Adipose tissue (tissue), 3 donors: ENCODE data around the gene LRTM2. TPM values are rescaled to one million over a fixed set of nuclear protein-coding genes. Genes with fewer than 3 reads are reported as not detected.
A peak's percentile ranks its signal among the peaks of the same experiment; 100 is the strongest.

ENCODE experiments used
- H3K27ac ChIP-seq: one replicate; pipeline ENCODE4 v1.5.1; 2013; ENCODE audit warnings: low read depth, low read length
- WGBS, 3 donors: extraction: QIAGEN DNeasy Blood & Tissue Kit; methylation state at CpG; one replicate each; pipeline ENCODE4 v1.1.7; 2013; 5-methylcytosine and 5-hydroxymethylcytosine counted together
- polyA plus RNA-seq, 3 donors: library from polyadenylated mRNA; stranded (reverse); fragments of 200-250 nt; gene quantifications; one replicate each; pipeline ENCODE4 v1.2.3, GENCODE V29; 2013
- donor health status: healthy with polysubstance abuse.
- donor health status: Bipolar disorder and iron deficiency.
- donor health status: healthy.

The LRTM2 gene
- not detected for polyA plus RNA-seq

DNA sequence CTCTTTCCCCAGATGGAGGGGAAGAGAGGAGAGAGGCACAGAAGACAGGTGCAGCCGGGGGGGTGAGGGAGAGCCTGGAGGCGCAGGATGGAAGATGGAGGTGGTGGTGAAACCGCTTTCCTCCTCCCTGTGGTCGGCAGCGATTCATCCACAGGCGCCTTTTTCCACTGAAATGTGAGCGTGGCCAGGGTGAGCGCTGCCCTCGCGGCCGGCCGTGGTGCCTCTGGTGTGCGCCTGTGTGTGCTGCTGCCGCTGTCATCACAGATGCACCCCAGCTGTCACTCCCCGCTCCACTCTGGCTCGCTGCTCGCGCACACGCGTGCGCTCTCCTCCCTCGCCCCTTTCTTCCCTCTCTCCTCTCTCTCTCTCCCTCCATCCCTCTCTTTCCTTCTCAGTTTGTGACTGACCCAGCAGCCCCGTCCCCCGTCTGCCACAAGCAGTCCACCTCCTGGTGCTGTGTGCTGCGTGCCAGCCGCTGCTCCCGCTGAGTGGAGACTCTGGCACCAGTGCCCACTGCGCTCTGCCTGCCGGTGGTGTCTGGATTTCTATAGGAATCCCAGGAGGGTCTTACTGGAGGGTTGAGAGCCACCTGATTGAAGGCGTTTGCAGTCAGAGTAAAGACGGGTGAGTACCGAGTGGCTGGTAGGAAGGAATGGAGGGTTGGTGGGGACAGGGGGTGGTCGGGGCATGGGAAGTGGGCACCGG is at the start of gene LRTM2:
LRTM2 (plus strand) TSS at position 375 of the 705 bp plus-strand sequence. CDS start 7,584 bp downstream, outside the sequence.
- 11 to 17% (median 15%) methylated on average over 29 to 34 of the region's 34 CpGs for WGBS, 3 donors
- no peak within 1 kb of the TSS for H3K27ac ChIP-seq

DNA sequence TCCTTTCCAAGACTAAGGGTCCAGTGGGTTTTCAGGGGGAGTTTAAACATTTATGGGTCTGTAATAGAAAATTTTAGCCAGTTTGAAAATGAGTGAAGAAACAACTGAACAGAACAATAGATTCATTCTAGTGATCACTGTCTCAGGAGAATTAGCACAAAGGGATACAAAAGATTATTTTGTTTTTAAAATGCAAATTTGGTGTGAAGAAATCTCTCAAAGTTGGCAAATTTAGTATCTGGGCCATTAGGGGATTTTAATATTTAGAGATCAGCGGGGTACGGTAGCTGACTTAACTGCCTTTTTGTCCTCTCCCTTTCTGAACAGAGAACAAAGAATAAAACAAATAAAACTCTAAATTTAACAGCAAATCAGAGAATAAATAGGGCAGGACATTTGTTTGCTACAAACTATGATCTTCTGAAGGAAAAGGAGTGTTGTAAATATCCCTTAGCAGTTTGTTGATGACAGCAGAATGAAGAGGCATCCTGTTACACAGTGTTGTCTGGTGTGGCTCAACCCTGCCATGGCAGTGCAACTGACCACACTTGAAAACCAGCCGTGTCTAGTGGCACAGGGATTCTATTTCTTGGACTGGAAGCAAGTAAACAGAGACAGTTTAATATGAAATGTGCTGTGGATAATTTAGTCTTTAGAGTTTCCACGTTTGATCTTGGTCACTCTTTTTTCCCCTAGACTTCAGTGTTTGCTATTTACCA is 46.3 kb upstream of the LRTM2 start:
- no peak overlapping the region for H3K27ac ChIP-seq
- 58 to 75% (median 74%) methylated on average over 4 of the region's 4 CpGs for WGBS, 3 donors

DNA sequence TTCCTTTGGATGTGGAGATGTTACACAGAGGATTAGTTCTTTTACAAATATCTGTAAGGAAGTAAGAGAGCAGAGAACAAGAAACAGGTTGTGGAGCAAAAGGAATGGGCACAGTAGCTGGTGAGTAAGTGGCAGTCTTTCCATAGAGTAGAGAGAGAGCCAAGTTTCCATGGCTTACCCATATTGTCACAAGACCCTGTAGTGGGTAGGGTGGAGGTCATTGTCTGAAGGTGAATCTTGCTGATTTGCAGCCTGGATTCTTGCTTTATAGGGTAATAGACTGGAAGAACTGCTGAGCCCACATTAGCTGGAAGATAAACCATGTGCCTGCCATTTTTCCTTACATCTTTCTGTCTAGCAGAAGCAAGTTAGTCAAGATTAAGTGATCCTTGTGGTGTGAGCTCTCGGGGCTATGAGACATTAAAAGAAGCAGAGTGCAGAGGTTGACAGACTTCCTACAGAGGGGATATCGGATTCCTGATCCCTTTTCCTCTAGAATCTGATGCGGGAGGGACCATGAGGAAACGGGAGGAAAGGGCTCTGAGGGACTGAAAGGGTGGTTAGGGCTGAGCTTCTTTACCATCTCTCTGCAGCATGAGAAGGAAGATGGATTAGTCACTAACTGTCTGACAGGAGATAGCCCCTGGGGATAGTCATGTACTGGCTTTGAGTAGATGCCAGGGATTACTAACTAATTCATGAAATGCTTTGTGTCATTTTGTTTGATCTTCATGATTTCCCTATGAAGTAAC is 44.0 kb upstream of the LRTM2 start:
- H3K27ac ChIP-seq: no peak overlapping the region
- WGBS, 3 donors: 71 to 86% (median 80%) methylated on average over 4 of the region's 4 CpGs

DNA sequence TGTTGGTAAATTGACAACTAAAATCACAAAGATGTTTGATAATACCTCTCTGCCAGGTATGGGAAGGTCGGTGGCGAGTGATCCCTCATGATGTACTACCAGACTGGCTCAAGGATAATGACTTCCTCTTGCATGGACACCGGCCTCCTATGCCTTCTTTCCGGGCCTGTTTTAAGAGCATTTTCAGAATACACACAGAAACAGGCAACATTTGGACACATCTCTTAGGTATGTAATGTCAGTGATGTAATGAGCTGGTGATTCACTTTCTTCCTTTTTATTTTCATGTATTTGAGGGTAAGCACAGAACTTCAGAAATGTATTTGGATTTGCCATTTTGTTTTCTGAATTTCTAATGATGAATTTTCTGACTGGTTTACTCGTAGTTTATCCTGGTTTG is 42.6 kb upstream of the LRTM2 start:
- no peak overlapping the region for H3K27ac ChIP-seq
- WGBS, 3 donors: 80 to 96% (median 81%) methylated on average over 5 of the region's 5 CpGs

DNA sequence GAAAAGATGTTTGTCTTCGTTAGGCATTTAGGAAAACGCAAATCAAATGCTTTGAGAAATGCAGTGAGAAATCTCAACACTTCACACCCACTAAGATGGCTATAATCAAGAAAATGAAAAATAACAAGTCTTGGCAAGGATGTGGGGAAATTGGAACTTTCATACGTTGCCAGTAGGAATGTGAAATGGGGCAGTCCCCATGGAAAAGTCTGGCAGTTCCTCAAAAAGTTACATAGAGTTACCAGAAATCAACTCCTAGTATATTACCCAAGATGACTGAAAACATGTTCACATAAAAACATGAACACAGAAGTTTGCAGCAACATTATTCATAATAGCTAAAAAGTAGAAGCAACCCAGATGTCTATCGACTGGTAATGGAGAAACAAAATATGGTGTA is 41.5 kb upstream of the LRTM2 start:
- WGBS, 3 donors: 61 to 84% (median 64%) methylated on average over 4 of the region's 4 CpGs
- no peak overlapping the region for H3K27ac ChIP-seq

DNA sequence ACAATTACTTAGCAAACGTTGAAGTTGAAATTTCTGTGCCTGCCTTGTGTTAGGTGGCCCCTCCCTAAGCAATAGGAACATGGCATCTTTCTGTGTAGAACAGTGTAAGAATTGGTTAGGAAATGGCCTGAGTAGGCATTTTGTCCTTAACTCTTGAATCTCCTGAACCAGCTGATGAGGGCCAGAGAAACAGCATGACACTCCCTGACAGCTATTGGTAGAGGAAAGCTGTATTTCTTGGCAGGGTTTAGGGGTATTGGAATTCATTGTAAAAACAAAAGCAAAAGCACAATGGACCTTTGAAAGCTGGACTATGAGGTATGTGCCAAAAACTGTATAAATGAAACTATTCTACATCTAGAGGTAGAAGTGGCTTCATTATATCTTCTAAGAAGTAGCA is 40.6 kb upstream of the LRTM2 start:
- whole genome bisulfite sequencing, 3 donors: 38 to 53% (median 41%) methylated on average over 1 of the region's 1 CpG

DNA sequence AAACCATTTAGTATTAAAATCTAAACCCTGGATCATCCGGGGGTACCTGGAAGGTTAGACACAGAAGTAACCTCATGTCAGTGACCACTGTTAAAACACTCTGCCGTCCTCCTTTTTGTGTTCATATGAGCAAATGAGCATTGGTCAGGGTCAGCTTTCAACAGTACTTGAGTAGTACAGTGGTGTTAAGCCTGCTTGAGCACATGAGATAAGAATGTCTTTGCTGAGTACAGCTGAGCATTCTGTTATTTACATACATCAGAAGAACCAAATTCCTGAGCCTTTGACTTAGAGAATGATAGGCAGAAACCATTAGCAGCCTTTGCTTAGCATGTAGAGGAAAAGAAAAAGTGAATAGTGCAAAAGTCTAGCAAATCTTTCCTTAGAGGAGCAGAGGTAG is 38.6 kb upstream of the LRTM2 start:
- no peak overlapping the region for H3K27ac ChIP-seq
- 33 to 70% (median 38%) methylated on average over 2 of the region's 2 CpGs for WGBS, 3 donors

More for the DNA sequence above, 40.6 kb upstream of the LRTM2 start:
- no peak overlapping the region for H3K27ac ChIP-seq

DNA sequence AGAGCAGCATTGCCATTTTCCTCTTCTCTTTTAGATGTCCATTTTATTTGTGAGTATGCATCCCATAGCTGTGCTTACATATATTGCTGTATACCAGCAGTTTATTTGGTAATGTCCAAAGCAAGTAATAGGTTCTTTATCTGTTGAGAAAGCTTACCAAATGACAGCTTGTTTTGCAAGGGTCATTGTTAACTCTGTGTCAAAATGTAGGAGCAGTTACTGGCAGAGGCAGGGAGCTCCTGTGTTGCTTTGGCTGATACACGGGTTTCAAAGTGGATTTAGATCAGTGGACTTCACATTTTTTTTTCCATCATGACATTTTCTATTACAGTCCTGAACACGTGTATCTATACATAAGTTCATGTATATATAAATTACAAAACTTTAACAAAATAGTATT is 38.1 kb upstream of the LRTM2 start:
- 49 to 61% (median 58%) methylated on average over 2 of the region's 2 CpGs for WGBS, 3 donors
- H3K27ac ChIP-seq: no peak overlapping the region

DNA sequence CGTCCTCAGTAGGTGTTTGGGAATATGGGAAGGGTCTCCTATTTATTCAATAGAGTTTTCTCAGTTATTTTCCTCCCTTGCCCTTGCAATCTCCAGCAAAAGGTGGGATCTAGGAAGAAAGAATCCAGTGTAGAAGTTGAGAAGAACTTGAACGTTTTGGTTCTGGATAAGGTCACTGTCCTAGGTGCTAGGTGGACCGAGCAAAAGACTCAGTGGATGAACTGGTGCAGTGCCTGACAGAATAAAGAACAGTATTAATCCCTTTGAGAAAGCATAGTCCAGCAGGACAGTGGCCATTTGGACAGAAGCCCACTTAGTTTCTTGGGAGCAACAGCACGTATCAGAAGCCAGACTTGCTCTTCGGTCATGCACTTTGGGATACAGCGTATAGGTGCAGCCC is 32.7 kb upstream of the LRTM2 start:
- 68 to 80% (median 78%) methylated on average over 6 of the region's 6 CpGs for WGBS, 3 donors
- H3K27ac ChIP-seq: no peak overlapping the region

DNA sequence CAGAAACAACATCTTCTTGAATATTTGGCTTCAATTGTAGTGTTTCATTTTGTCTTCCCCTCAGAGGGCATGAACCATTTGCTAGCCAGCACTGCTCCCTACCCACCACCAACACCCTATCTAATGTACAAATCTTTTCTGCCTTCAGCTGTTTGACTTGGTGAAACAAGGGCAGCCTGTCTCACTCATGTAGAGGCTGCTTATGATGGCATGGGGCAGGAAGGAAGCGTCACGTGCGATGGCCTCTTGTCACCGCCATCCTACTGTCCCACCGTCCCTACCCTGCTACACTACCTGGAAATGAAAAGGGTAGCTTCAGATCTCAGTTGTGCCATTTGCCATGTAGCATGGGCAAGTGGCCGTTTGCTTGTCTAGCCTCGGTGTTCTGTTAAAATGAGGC is 29.9 kb upstream of the LRTM2 start:
- 61 to 78% (median 66%) methylated on average over 7 of the region's 7 CpGs for WGBS, 3 donors
- no peak overlapping the region for H3K27ac ChIP-seq

DNA sequence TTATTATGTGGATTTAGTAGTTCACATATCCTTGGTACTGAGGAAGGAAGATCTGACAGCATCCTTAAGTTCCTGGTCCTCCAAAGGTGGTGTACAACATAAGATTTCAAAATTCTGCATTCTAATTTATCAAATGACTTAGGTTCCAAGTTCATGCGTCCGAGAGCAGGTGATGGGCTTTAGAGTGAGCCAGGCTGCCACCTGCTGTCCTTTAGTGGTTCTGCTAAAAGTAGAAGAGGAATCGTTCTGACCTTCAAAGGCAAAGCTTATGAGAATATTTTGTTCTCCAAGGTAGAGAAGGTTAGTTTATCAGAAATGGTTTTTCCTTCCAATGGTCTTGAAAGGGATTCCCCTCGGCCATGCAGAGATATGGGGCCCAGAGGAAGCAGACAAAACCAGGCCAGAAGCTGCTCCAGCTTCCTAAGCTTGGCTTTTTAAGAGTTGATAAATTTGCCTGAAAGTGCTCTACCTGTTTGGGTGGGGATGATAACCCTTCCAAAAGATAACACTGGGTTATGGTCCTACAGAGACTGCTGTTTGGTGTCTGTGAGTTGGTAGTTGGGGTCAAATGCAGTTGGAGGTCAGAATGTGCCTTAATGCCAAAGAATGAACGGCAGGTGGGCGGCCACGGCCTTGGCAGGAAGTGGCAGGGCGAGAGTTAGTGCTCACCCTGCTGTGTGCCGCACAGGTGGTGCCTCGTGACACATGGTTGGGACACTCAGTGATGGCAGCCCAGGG is 29.1 kb upstream of the LRTM2 start:
- WGBS, 3 donors: 28 to 43% (median 35%) methylated on average over 10 of the region's 10 CpGs
- no peak overlapping the region for H3K27ac ChIP-seq

DNA sequence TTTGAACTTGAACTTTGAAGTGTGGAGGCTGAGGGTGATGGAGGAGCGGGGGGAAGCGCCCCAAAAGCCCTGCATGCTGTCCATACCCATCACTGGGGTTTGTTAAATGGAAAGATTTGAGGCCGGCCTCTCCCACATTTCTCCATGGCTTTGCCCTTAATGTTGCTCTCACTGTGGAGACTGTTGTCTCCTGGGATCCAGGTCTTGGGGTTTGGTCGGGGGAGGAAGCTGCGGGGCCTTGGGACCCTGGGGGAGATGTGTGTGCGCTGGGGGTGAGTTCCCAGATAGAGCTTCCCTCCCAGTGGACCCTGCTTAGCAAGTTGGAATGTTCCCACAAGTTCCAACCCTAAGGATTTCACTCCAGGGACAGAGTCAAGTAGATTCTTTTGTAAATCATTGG is 28.0 kb upstream of the LRTM2 start:
- WGBS, 3 donors: 70 to 78% (median 71%) methylated on average over 6 of the region's 6 CpGs
- no peak overlapping the region for H3K27ac ChIP-seq

DNA sequence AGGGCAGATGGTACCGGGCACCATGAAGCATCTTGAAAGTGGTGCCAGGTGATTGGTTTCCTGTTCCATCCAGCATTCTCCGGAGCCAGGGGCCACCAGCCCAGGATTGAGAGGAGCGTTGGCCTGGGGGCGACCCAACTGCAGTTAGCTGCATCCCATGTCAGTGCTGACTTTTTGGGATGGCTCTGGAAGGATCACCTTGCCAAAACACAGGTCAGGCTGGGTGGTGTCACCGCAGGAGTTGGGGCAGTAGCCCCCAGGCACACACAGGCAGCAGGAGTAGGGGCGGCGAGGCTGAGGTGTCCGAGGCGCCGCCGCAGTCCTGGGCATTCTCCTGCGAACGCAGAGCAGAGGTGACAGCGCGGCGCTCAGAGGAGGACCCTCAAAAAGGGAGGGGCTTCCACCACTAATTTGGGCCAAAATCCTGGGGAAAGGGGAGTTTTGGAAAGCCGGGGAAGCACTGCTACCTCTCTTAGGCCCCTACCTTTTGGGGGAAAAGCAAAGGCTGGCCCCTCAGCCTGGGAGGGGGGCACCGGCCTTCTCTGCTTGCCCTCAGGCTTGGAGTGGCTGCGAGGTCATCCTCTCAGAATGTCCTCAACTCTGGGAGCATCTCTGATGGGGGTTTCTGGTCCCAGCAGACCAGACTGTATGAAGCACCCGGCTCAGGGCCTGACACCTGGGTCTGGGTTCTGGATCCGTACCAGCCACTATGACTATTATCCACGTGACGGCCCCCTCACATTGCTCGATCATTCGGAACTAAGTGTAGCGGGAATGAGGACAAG is 26.7 kb upstream of the LRTM2 start:
- H3K27ac ChIP-seq: no peak overlapping the region

DNA sequence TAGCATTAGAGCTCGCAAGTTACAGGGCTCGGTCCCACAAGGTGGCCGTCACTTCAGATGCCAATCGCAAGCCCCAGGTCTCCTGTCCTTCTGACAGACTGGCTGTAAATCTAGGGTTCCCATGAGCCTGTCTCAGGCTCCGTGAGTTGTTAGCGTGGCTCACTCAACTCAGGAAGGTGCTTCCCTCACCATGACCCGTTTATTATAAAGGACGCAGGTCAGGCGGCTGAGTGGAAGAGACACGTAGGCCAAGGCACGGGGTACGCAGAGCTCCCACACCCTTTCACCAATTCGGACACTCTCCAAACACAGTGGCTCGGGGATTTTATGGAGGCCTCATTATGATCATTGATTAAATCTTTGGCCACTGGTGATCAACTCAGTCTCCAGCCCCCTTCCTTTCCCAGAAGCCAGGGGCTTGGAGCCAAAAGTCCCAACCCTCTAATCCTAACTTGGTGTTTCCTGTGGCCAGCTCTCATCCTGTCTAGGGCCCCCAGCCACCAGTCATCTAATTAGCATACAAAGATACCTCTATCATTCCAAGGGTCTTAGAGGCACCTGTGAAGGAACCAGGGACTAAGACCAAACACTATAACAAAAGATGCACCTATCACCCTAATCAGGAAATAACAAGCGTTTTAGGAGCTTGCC is 25.8 kb upstream of the LRTM2 start:
- no peak overlapping the region for H3K27ac ChIP-seq
- WGBS, 3 donors: 73 to 86% (median 80%) methylated on average over 15 of the region's 15 CpGs

More for the DNA sequence above, 26.7 kb upstream of the LRTM2 start:
- WGBS, 3 donors: 91 to 92% (median 92%) methylated on average over 26 of the region's 26 CpGs

DNA sequence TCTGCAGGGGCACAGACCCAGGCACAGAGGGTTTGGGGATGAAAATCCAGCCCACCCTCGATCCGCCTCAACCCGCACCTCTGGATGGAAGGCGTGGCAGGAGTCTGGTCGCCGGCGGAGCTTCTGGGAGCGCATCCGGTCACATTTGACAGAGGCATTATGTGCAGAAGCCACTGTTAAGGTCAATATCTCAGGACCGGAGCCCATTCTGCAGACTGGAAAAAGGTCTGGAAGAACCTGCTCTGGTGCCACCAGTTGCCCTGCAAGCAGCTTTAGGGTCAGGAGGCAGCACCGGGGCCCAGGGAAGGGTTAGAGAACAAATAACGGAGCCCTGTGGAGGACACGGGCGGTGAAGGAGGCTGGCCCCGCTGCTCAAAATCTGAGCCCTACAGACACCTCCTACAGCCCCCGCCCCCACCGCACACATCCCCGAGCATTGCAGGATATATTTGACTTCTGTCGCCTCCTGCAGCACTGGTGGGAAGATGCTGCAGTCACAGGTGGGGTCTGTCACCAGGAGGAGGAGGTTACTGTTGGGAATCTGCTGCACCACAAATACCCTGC is 25.1 kb upstream of the LRTM2 start:
- WGBS, 3 donors: 58 to 73% (median 61%) methylated on average over 19 of the region's 19 CpGs
- H3K27ac ChIP-seq: no peak overlapping the region

DNA sequence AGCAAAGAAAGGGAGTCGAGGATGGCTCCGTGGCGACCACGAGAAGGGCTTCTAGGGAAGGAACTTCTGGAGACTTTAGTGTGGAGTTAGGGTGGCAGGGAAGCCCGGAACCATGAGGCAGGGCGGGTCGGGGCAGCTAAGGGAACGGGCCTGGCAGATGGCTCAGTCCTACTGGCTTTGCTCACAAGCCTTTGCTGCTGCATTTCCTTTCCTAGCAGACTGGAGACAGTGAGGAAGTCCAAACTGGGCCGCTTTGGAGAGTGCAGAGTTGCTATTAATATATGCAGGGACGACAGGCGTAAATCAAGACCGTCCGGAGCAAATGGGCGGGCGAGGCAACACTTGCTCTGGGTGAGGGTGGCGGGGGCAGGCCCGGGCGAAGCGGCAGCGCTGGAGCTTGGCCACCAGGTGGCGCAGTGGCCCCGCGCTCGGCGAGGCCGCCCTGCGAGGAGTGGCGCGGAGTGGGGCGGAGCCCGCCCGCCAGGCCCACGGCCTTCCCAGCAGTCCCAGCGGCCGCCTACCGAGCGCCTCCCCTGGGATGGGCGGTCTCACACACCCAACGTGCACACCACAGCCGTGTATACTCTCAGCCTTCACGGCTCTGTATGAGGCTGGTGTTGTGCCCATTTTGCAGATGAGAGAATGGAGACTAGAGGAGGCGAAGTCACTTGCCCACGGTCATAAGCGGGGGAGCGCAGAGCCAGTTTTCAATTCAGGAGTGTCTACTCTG is 24.4 kb upstream of the LRTM2 start:
- peak overlapping the region; percentile 46 for H3K27ac ChIP-seq
- 3 to 7% (median 3%) methylated on average over 36 to 45 of the region's 45 CpGs for WGBS, 3 donors
